Measurements from ENCODE around the gene AHDC1. TPM values are rescaled to one million over a fixed set of nuclear protein-coding genes. Genes with fewer than 3 reads are reported as not detected.
A peak's percentile ranks its signal among the peaks of the same experiment; 100 is the strongest.

Gene AHDC1
- total and polyA plus RNA-seq, 10 of the 15 experiments (the other 5 are each of a cell fraction or from before 2014, with no cell fraction given), result 0.21 to 13.0 (median 1.4) TPM

- TF ChIP-seq FOXM1 (IDR thresholded peaks at IDR 0.05; ENCODE audit: low read depth, low read length) (no peak), CREM (IDR thresholded peaks at IDR 0.05; ENCODE audit: low read depth) (no peak), SMAD5 (IDR thresholded peaks at IDR 0.05; ENCODE audit: low read depth) (peak; percentile 28; the same call in 1 of the 2 replicates), HDAC2 (IDR thresholded peaks at IDR 0.05) (no peak), MLLT1 (IDR thresholded peaks at IDR 0.05) (peak; percentile 74), HDAC6 (IDR thresholded peaks at IDR 0.05; ENCODE audit: unreplicated experiment) (no peak), CBFB (IDR thresholded peaks at IDR 0.05; ENCODE audit: low read depth) (peak; percentile 93), BCL11A (IDR thresholded peaks at IDR 0.05; ENCODE audit: low read depth, low read length) (peak; percentile 85), TBL1XR1 (IDR thresholded peaks at IDR 0.05; ENCODE audit: low read depth, low read length) (peak; percentile 76; the same call in 1 of the 2 replicates), EZH2 (IDR thresholded peaks at IDR 0.05; ENCODE audit: borderline replicate concordance, control insufficient read depth, low read depth, low read length) (no peak), NR2F1 (conservative IDR thresholded peaks at IDR 0.05) (peak; percentile 91), ZNF384 (IDR thresholded peaks at IDR 0.05; ENCODE audit: borderline replicate concordance, low read depth, low read length) (no peak), STAT1 (conservative IDR thresholded peaks at IDR 0.05) (no peak), BHLHE40 (IDR thresholded peaks at IDR 0.05; ENCODE audit: borderline replicate concordance in 1 of 2, low read depth in 2 of 2, low read length in 1 of 2) (peak; percentile 80 to 85), SIN3A (IDR thresholded peaks at IDR 0.05; ENCODE audit: low read depth, low read length) (no peak), YY1 (IDR thresholded peaks at IDR 0.05; ENCODE audit: low read depth, low read length) (0 out of 2 replicates have a peak, but pooled peaks have one; percentile 19), NRF1 (conservative IDR thresholded peaks at IDR 0.05; ENCODE audit: low read depth, low read length) (no peak), POU2F2 (IDR thresholded peaks at IDR 0.05; ENCODE audit: borderline replicate concordance, low read depth, low read length) (peak; percentile 94), KAT2A (conservative IDR thresholded peaks at IDR 0.05; ENCODE audit: control insufficient read depth, low read depth, low read length) (no peak), YBX1 (IDR thresholded peaks at IDR 0.05) (peak; percentile 85; the same call in 1 of the 2 replicates), ETV6 (conservative IDR thresholded peaks at IDR 0.05 in 1 of 2, IDR thresholded peaks at IDR 0.05 in 1 of 2; ENCODE audit: borderline replicate concordance in 1 of 2, low read depth in 1 of 2) (0 out of 4 replicates have a peak, but pooled peaks of 1 of the 2 experiments have one; percentile 47)
- TF ChIP-seq, protein P1, sequence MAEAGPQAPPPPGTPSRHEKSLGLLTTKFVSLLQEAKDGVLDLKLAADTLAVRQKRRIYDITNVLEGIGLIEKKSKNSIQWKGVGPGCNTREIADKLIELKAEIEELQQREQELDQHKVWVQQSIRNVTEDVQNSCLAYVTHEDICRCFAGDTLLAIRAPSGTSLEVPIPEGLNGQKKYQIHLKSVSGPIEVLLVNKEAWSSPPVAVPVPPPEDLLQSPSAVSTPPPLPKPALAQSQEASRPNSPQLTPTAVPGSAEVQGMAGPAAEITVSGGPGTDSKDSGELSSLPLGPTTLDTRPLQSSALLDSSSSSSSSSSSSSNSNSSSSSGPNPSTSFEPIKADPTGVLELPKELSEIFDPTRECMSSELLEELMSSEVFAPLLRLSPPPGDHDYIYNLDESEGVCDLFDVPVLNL (IDR thresholded peaks at IDR 0.05; ENCODE audit: low read depth, low read length), result no peak
- TF ChIP-seq, protein P2, sequence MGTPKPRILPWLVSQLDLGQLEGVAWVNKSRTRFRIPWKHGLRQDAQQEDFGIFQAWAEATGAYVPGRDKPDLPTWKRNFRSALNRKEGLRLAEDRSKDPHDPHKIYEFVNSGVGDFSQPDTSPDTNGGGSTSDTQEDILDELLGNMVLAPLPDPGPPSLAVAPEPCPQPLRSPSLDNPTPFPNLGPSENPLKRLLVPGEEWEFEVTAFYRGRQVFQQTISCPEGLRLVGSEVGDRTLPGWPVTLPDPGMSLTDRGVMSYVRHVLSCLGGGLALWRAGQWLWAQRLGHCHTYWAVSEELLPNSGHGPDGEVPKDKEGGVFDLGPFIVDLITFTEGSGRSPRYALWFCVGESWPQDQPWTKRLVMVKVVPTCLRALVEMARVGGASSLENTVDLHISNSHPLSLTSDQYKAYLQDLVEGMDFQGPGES (IDR thresholded peaks at IDR 0.05), result no peak
Observed at GRCh38 chr1:27630859-27631491, 27.0 kb upstream of the AHDC1 start (continued).
